ENCODE measurements around the gene TRAF3IP1.
A peak's percentile ranks its signal among the peaks of the same experiment; 100 is the strongest.

TRAF3IP1 gene

DNA sequence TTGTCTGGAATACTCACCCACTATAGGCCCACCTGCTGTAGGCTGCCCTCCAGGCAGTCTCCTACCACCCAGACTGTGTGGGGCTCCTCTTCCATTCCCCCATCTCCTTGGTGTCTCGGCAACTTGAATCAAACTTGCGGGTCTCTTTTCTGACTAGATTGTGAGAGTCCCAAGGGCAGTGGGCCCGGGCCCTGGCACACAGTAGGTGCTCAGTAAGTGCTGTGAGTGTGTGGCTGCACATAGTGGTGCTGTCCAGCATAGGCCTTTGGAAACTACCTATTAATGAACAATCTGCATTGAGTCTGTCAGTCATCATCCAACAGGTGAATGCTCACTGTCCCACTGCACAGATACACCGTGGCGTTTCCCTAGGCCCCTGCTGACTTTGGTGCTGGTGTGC lies 62.8 kb downstream of the TRAF3IP1 start:
- no peak overlapping the region for H3K4me3 ChIP-seq (ENCODE audit: low read depth, low read length)
- TF ChIP-seq MYC (IDR thresholded peaks at IDR 0.05; ENCODE audit: low read depth, low read length): no peak
- no peak for DNase-seq (ENCODE audit: low read depth)

DNA sequence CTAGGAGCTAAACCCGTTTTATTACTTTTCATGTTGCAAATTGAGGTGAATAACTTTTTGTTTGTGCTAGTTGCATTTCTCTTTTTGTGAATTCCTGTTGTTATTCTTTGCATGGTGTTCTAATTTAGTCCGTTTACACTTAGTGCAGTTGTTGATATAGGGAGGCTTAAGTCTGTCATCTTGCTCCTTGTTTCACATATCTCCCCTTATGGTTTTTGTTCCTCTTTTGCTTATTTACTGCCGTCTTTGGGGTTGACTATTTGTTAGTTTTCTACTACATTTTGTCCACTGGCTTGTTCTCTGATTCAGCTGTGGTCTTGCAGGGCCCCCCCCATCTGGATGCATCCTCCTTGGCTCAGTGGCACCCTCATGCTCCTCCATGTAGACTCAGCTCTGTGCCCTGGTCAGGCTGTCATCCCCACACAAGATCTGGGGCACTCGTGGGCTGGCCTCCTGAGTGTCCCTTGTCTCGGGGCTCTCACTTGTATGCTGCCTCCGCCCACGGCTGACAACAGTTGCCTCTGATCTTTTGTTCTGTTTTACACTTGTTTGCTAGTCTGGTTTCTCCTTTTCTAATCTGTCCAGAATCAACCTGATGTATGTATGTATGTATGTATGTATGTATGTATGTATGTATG lies 63.5 kb downstream of the TRAF3IP1 start:
- TF ChIP-seq MYC (IDR thresholded peaks at IDR 0.05; ENCODE audit: low read depth, low read length): no peak
- TF ChIP-seq POLR2A (IDR thresholded peaks at IDR 0.05; ENCODE audit: extremely low read depth, insufficient read length): no peak
- TF ChIP-seq, protein P1, sequence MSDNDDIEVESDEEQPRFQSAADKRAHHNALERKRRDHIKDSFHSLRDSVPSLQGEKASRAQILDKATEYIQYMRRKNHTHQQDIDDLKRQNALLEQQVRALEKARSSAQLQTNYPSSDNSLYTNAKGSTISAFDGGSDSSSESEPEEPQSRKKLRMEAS (IDR thresholded peaks at IDR 0.05; ENCODE audit: low read depth, low read length): no peak
- TF ChIP-seq, protein P2, sequence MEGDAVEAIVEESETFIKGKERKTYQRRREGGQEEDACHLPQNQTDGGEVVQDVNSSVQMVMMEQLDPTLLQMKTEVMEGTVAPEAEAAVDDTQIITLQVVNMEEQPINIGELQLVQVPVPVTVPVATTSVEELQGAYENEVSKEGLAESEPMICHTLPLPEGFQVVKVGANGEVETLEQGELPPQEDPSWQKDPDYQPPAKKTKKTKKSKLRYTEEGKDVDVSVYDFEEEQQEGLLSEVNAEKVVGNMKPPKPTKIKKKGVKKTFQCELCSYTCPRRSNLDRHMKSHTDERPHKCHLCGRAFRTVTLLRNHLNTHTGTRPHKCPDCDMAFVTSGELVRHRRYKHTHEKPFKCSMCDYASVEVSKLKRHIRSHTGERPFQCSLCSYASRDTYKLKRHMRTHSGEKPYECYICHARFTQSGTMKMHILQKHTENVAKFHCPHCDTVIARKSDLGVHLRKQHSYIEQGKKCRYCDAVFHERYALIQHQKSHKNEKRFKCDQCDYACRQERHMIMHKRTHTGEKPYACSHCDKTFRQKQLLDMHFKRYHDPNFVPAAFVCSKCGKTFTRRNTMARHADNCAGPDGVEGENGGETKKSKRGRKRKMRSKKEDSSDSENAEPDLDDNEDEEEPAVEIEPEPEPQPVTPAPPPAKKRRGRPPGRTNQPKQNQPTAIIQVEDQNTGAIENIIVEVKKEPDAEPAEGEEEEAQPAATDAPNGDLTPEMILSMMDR (IDR thresholded peaks at IDR 0.05; ENCODE audit: low read depth, low read length): no peak
- no peak for DNase-seq (ENCODE audit: low read depth)

DNA sequence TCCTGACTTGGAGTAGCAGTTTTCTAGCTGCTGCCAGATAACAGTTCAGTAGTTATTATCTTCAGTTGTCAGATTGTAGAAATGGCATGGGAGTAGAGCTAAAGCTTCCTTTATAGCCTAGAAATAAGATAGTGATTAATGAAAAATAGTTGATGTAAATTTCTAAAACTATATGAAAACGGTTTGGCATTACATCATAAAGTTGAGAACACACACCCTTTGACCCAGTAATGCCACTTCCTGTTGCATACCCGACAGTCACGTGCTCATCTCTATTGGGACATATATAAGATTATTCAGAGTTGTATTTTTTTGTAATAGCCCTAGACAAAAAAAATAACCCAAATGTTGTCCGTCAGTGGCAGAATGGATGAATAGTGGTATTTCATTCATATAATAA lies 67.0 kb downstream of the TRAF3IP1 start:
- TF ChIP-seq, protein P1 (IDR thresholded peaks at IDR 0.05; ENCODE audit: low read depth, low read length): peak; percentile 90
- TF ChIP-seq MYC (IDR thresholded peaks at IDR 0.05; ENCODE audit: low read depth, low read length): no peak
- TF ChIP-seq POLR2A (IDR thresholded peaks at IDR 0.05; ENCODE audit: extremely low read depth, insufficient read length): no peak
- TF ChIP-seq, protein P2 (IDR thresholded peaks at IDR 0.05; ENCODE audit: low read depth, low read length): no peak
- peak; percentile 77 for DNase-seq (ENCODE audit: low read depth)
- H3K4me3 ChIP-seq (ENCODE audit: low read depth, low read length): no peak overlapping the region

More for the DNA sequence above, 63.5 kb downstream of the TRAF3IP1 start:
- H3K4me3 ChIP-seq (ENCODE audit: low read depth, low read length): no peak overlapping the region

DNA sequence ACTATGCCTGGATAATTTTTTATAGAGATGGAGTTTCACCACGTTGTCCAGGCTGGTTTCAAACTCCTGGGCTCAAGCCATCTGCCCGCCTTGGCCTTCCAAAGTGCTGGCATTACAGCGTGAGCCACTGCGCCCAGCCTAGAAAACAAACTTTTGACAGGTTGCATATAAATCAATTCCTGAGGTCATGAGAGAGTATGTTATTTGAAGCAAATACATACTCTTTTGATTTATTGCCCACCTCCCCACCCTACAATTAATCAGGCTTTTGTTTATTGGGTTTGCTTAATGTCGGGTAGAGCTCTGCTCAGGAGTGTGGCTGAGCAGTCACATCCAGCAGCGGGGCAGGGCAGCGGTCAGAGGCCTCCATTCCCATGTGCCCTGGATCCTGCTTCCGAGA lies 68.5 kb downstream of the TRAF3IP1 start:
- H3K4me3 ChIP-seq (ENCODE audit: low read depth, low read length): no peak overlapping the region
- DNase-seq (ENCODE audit: low read depth): no peak
- no peak for TF ChIP-seq MYC (IDR thresholded peaks at IDR 0.05; ENCODE audit: low read depth, low read length)
- TF ChIP-seq, protein P2 (IDR thresholded peaks at IDR 0.05; ENCODE audit: low read depth, low read length): no peak
- TF ChIP-seq POLR2A (IDR thresholded peaks at IDR 0.05; ENCODE audit: extremely low read depth, insufficient read length): no peak
- TF ChIP-seq, protein P1 (IDR thresholded peaks at IDR 0.05; ENCODE audit: low read depth, low read length): no peak

DNA sequence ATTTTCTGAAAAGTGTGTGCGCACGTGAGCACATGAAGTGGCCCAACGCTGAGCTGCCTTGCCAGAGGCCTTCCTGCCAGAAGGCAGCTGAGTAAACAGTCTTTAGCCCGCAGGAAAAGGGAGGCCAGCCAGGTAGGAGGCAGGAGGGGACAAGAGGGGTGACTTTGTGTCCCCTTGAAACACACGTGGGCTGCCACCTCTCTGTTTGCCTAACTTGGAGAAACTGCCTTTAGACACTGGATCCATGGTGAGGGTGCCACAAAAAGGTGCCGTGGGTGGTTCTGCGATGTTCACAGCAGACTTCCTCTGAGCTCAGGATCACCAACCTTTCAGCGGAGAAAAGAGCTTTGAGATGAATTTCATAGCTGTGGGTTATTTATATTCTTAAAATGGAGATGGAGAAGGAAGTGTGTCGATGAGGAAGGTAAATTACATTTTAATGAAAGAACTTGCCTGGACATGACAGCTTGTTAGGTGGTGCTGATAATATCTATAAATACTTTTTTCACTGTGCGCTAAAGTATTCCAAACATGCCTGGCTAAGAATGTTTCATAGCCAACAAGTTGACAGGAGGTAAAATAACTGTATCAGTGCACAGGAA lies 69.8 kb downstream of the TRAF3IP1 start:
- H3K4me3 ChIP-seq (ENCODE audit: low read depth, low read length): no peak overlapping the region
- no peak for DNase-seq (ENCODE audit: low read depth)
- TF ChIP-seq, protein P2 (IDR thresholded peaks at IDR 0.05; ENCODE audit: low read depth, low read length): no peak
- TF ChIP-seq MYC (IDR thresholded peaks at IDR 0.05; ENCODE audit: low read depth, low read length) (no peak), POLR2A (IDR thresholded peaks at IDR 0.05; ENCODE audit: extremely low read depth, insufficient read length) (no peak)
- TF ChIP-seq, protein P1 (IDR thresholded peaks at IDR 0.05; ENCODE audit: low read depth, low read length): no peak

DNA sequence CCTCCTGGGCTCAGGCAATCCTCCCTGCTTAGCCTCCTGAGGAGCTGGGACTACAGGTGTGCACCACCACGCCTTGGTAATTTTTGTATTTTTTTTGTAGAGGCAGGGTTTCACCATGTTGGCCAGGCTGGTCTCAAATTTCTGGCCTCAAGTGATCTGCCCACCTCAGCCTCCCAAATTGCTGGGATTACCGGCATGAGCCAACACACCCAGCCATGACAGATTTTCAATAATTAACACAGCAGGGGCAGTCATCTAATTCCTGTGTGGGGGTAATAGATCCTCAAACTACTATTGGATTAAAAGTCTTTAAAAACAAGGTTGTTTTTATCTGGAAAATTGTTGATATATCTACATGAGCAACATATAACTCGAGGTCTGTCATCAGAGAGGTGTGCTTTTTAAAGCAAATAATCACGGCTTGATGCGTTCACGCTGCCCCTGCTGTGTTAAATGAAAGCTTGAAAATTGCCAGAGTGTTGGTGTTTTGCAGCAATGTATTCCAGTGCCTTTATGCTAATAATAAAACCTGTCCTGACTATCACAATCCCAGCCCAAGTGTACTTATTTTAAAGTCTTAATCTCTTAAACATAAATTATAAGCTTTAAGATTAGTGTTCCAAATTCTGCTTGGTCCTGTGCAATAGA lies 70.8 kb downstream of the TRAF3IP1 start:
- TF ChIP-seq, protein P1 (IDR thresholded peaks at IDR 0.05; ENCODE audit: low read depth, low read length): no peak
- TF ChIP-seq MYC (IDR thresholded peaks at IDR 0.05; ENCODE audit: low read depth, low read length) (no peak), POLR2A (IDR thresholded peaks at IDR 0.05; ENCODE audit: extremely low read depth, insufficient read length) (no peak)
- TF ChIP-seq, protein P2 (IDR thresholded peaks at IDR 0.05; ENCODE audit: low read depth, low read length): no peak

More for the DNA sequence above, 70.8 kb downstream of the TRAF3IP1 start:
- no peak for DNase-seq (ENCODE audit: low read depth)
- no peak overlapping the region for H3K4me3 ChIP-seq (ENCODE audit: low read depth, low read length)

All from NB4 (cell line).